ENCODE results near the gene NCOA7. TPM values are rescaled to one million over a fixed set of nuclear protein-coding genes. Genes with fewer than 3 reads are reported as not detected.

The NCOA7 gene
- total RNA-seq, 4 donors from 2014 or later, result 17.9 to 72.8 (median 40.6) TPM

GRCh38 chr6:125922322-125922860 lies 131.6 kb downstream of the NCOA7 start:
- no peaks in the 10 kb centered on the region for H3K27me3 ChIP-seq
- H3K27ac ChIP-seq, result no peak overlapping the region
- no peaks in the 10 kb centered on the region for H3K4me1 ChIP-seq
- TF ChIP-seq, protein P1, sequence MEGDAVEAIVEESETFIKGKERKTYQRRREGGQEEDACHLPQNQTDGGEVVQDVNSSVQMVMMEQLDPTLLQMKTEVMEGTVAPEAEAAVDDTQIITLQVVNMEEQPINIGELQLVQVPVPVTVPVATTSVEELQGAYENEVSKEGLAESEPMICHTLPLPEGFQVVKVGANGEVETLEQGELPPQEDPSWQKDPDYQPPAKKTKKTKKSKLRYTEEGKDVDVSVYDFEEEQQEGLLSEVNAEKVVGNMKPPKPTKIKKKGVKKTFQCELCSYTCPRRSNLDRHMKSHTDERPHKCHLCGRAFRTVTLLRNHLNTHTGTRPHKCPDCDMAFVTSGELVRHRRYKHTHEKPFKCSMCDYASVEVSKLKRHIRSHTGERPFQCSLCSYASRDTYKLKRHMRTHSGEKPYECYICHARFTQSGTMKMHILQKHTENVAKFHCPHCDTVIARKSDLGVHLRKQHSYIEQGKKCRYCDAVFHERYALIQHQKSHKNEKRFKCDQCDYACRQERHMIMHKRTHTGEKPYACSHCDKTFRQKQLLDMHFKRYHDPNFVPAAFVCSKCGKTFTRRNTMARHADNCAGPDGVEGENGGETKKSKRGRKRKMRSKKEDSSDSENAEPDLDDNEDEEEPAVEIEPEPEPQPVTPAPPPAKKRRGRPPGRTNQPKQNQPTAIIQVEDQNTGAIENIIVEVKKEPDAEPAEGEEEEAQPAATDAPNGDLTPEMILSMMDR (IDR thresholded peaks at IDR 0.05), result no peak
- no peak for TF ChIP-seq POLR2A (IDR thresholded peaks at IDR 0.05)
- H3K36me3 ChIP-seq, result no peaks in the 10 kb centered on the region
- DNase-seq, result no peak
- intact Hi-C loops (cut with DNase I; ENCODE audit: low total_unique reads), result no loop called here
- no peaks in the 10 kb centered on the region for H3K9me3 ChIP-seq
- H3K4me3 ChIP-seq, result no peak overlapping the region

GRCh38 chr6:125923366-125923877 lies 132.7 kb downstream of the NCOA7 start:
- H3K27me3 ChIP-seq, result no peaks in the 10 kb centered on the region
- TF ChIP-seq, protein P1 (IDR thresholded peaks at IDR 0.05), result no peak
- TF ChIP-seq POLR2A (IDR thresholded peaks at IDR 0.05), result no peak
- DNase-seq, result no peak
- H3K9me3 ChIP-seq, result no peaks in the 10 kb centered on the region
- H3K4me3 ChIP-seq, result no peak overlapping the region
- intact Hi-C loops (cut with DNase I; ENCODE audit: low total_unique reads), result no loop called here
- peak overlapping the region in 1 of 2 donors; percentile 9 for H3K27ac ChIP-seq
- no peaks in the 10 kb centered on the region for H3K4me1 ChIP-seq
- H3K36me3 ChIP-seq, result no peaks in the 10 kb centered on the region

DNA sequence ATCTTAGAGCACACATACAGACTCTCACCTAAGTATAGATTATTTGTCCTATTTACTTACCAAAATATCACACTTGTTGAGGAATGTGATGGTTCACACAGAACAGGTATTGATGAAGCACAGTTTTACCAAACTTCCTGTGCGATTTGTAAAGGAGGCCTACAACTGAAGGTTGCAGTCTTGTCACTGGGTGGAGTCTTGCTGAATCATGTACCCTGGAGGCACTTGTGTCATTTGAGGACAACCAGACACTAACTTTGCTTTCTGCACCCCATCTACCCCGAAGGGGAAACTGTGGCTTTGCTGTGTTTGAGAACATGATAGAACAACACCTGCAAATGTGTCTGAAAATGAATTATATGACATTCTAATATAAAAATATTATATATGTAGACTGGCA lies 133.4 kb downstream of the NCOA7 start:
- no peak overlapping the region for H3K27ac ChIP-seq
- intact Hi-C loops (cut with DNase I; ENCODE audit: low total_unique reads), result no loop called here
- H3K36me3 ChIP-seq, result no peaks in the 10 kb centered on the region
- H3K9me3 ChIP-seq, result no peaks in the 10 kb centered on the region
- DNase-seq, result no peak
- no peaks in the 10 kb centered on the region for H3K4me1 ChIP-seq
- H3K4me3 ChIP-seq, result no peak overlapping the region
- H3K27me3 ChIP-seq, result no peaks in the 10 kb centered on the region
- TF ChIP-seq, protein P1 (IDR thresholded peaks at IDR 0.05), result no peak
- TF ChIP-seq POLR2A (IDR thresholded peaks at IDR 0.05), result no peak

- no peak for DNase-seq
- Histone ChIP-seq H3K4me3 (no peak overlapping the region), H3K27ac (no peak overlapping the region), H3K27me3 (no peaks in the 10 kb centered on the region), H3K36me3 (no peaks in the 10 kb centered on the region), H3K9me3 (no peaks in the 10 kb centered on the region), H3K4me1 (no peaks in the 10 kb centered on the region)
- TF ChIP-seq, protein P1 (IDR thresholded peaks at IDR 0.05), result no peak
- intact Hi-C loops (cut with DNase I; ENCODE audit: low total_unique reads), result no loop called here
These were observed 134.1 kb downstream of the NCOA7 start for GRCh38 chr6:125924697-125925358.

GRCh38 chr6:125926711-125927110 lies 136.0 kb downstream of the NCOA7 start:
- Histone ChIP-seq H3K27me3 (no peaks in the 10 kb centered on the region), H3K4me1 (no peaks in the 10 kb centered on the region), H3K36me3 (no peaks in the 10 kb centered on the region), H3K9me3 (no peaks in the 10 kb centered on the region), H3K27ac (no peak overlapping the region), H3K4me3 (no peak overlapping the region)
- intact Hi-C loops (cut with DNase I; ENCODE audit: low total_unique reads), result no loop called here
- no peak for DNase-seq
- TF ChIP-seq, protein P1 (IDR thresholded peaks at IDR 0.05), result no peak
- TF ChIP-seq POLR2A (IDR thresholded peaks at IDR 0.05), result no peak
